Tibial nerve (tissue), 4 donors: ENCODE results near the gene SEMA3A.

ENCODE experiments used
- CTCF ChIP-seq, 5 experiments: fragments of 200-600 bp in 3 of 5; fragments of 450-650 bp in 2 of 5; sonication (generic) in 3 of 5; IDR thresholded peaks; one replicate each; pipeline ENCODE4 v1.5.1; 2016 to 2019; ENCODE audit warnings: antibody characterized with exemption in 5 of 5, mild to moderate bottlenecking in 3 of 5, moderate library complexity in 2 of 5
- EP300 ChIP-seq, 2 donors: sonication (generic); formaldehyde crosslinking; IDR thresholded peaks; one replicate each; pipeline ENCODE4 v1.6.1; 2017; ENCODE audit warnings: antibody characterized with exemption in 2 of 2, mild to moderate bottlenecking in 1 of 2
- POLR2A ChIP-seq, 2 donors: fragments of 450-650 bp; IDR thresholded peaks; one replicate each; pipeline ENCODE4 v1.6.1; 2017; ENCODE audit warnings: antibody characterized with exemption in 2 of 2, mild to moderate bottlenecking in 2 of 2, moderate library complexity in 2 of 2

- TF ChIP-seq CTCF (IDR thresholded peaks at IDR 0.05) (no peak), POLR2A (IDR thresholded peaks at IDR 0.05) (no peak), EP300 (IDR thresholded peaks at IDR 0.05) (no peak)
Observed at GRCh38 chr7:83957333-83957732, 237.3 kb downstream of the SEMA3A start.
